Effector memory CD8-positive, alpha-beta T cell (primary cell): ENCODE measurements around the gene ARHGAP24.
"Not testable (repeated sequence)": the region's sequence is repeated elsewhere in the genome, so short reads cannot be mapped to it uniquely, and the experiment has no call there.

ENCODE experiments used
- ATAC-seq: fragments of 150-1000 bp; cut with Tn5 transposase; replicated peaks from 2 replicates; pipeline ENCODE4 v1.10.0; 2021; ENCODE audit warnings: mild to moderate bottlenecking, moderate library complexity
- DNase-seq, 3 experiments: peaks; one replicate each; pipeline ENCODE4 v3.0.0; 2021
- H3K27ac Mint-ChIP-seq, 2 donors: one replicate each; pipeline ENCODE4 v1.8.0; 2022; ENCODE audit warnings: mild to moderate bottlenecking in 2 of 2, mixed read lengths in 2 of 2, moderate library complexity in 2 of 2
- H3K27me3 Mint-ChIP-seq, 2 donors: one replicate each; pipeline ENCODE4 v1.8.0; 2022; ENCODE audit warnings: mixed read lengths in 2 of 2
- H3K36me3 Mint-ChIP-seq: one replicate; pipeline ENCODE4 v1.8.0; 2022; ENCODE audit warnings: mild to moderate bottlenecking, moderate library complexity, mixed read lengths; ENCODE audit not compliant: insufficient read depth
- H3K4me1 Mint-ChIP-seq, 2 donors: one replicate each; pipeline ENCODE4 v1.8.0; 2022; ENCODE audit warnings: low read depth in 2 of 2, mixed read lengths in 2 of 2
- H3K4me3 Mint-ChIP-seq, 2 donors: one replicate each; pipeline ENCODE4 v1.8.0; 2022; ENCODE audit warnings: mild to moderate bottlenecking in 2 of 2, mixed read lengths in 2 of 2, moderate library complexity in 2 of 2
- H3K9me3 Mint-ChIP-seq, 2 donors: one replicate each; pipeline ENCODE4 v1.8.0; 2022; ENCODE audit warnings: mixed read lengths in 2 of 2

ARHGAP24 gene

GRCh38 chr4:85946821-85947220 lies 471.9 kb downstream of the ARHGAP24 start:
- DNase-seq (no peak), ATAC-seq (no peak)
- no peak overlapping the region for H3K27ac Mint-ChIP-seq
- no peaks in the 10 kb centered on the region for H3K4me1 Mint-ChIP-seq
- no peaks in the 10 kb centered on the region for H3K36me3 Mint-ChIP-seq
- H3K27me3 Mint-ChIP-seq: no peaks in the 10 kb centered on the region
- H3K9me3 Mint-ChIP-seq: peaks cover 0 to 1% of the 10 kb centered on the region in 2 donors
- no peak overlapping the region for H3K4me3 Mint-ChIP-seq

GRCh38 chr4:85951099-85951498 lies 476.1 kb downstream of the ARHGAP24 start:
- no peak overlapping the region for H3K4me3 Mint-ChIP-seq
- no peaks in the 10 kb centered on the region for H3K36me3 Mint-ChIP-seq
- ATAC-seq: no peak
- no peak overlapping the region for H3K27ac Mint-ChIP-seq
- H3K4me1 Mint-ChIP-seq: no peaks in the 10 kb centered on the region
- H3K27me3 Mint-ChIP-seq: no peaks in the 10 kb centered on the region
- no peak for DNase-seq
- H3K9me3 Mint-ChIP-seq: peaks cover 0 to 1% of the 10 kb centered on the region in 2 donors

GRCh38 chr4:85952528-85952927 lies 477.6 kb downstream of the ARHGAP24 start:
- Mint-ChIP-seq H3K27ac (no peak overlapping the region), H3K4me1 (no peaks in the 10 kb centered on the region), H3K36me3 (no peaks in the 10 kb centered on the region), H3K9me3 (peaks cover 0 to 3% of the 10 kb centered on the region in 2 donors), H3K27me3 (no peaks in the 10 kb centered on the region), H3K4me3 (no peak overlapping the region)
- no peak for DNase-seq
- ATAC-seq: no peak

DNA sequence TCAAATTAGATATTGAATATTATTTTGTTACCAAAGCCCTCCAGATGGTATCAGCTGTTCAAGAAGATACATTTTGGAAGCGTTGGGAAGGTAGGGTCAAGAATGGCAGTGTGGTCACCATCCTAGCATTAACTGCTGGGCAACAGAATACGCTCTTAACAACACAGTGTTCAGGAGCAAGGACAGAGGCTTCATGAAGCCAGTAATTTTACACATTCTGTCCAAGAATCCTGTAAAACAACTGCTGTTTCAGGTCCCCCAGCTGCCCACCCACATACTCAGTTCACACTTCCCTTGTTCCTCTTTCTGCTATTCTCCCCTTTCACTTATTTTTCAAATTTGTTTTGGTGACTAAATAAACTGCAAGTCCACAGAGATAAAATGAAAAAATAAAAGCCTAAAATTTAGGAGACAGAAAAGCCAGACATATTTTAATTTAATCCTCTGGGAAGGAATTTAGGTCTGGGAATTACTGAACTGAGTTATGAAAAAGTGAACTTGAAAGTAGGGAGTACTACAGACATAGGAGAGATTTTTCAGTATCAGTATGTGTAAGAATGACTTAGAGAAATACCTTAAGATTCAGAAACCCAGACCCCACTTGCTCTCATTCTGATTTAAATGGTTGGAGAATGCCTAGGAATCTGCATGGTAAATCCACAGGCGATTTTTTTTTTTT lies 478.2 kb downstream of the ARHGAP24 start:
- H3K36me3 Mint-ChIP-seq: no peaks in the 10 kb centered on the region
- H3K9me3 Mint-ChIP-seq: peaks cover 0 to 3% of the 10 kb centered on the region in 2 donors
- no peak overlapping the region for H3K27ac Mint-ChIP-seq
- no peaks in the 10 kb centered on the region for H3K27me3 Mint-ChIP-seq
- no peaks in the 10 kb centered on the region for H3K4me1 Mint-ChIP-seq
- DNase-seq (no peak), ATAC-seq (no peak)
- H3K4me3 Mint-ChIP-seq: no peak overlapping the region

- Mint-ChIP-seq H3K27ac (no peak overlapping the region), H3K4me1 (no peaks in the 10 kb centered on the region), H3K9me3 (peaks cover 0 to 3% of the 10 kb centered on the region in 2 donors), H3K36me3 (no peaks in the 10 kb centered on the region), H3K27me3 (no peaks in the 10 kb centered on the region), H3K4me3 (no peak overlapping the region)
- no peak for DNase-seq
- no peak for ATAC-seq
These were observed 478.7 kb downstream of the ARHGAP24 start for GRCh38 chr4:85953651-85954018.

GRCh38 chr4:85955620-85956292 lies 480.8 kb downstream of the ARHGAP24 start:
- Mint-ChIP-seq H3K36me3 (no peaks in the 10 kb centered on the region), H3K4me1 (no peaks in the 10 kb centered on the region), H3K9me3 (peaks cover 0 to 2% of the 10 kb centered on the region in 2 donors), H3K27me3 (no peaks in the 10 kb centered on the region), H3K4me3 (no peak overlapping the region), H3K27ac (no peak overlapping the region)
- DNase-seq: no peak
- no peak for ATAC-seq

- no peak for ATAC-seq
- Mint-ChIP-seq H3K4me3 (no peak overlapping the region), H3K36me3 (no peaks in the 10 kb centered on the region), H3K9me3 (peaks cover 0 to 3% of the 10 kb centered on the region in 2 donors), H3K4me1 (no peaks in the 10 kb centered on the region), H3K27me3 (no peaks in the 10 kb centered on the region), H3K27ac (no peak overlapping the region)
- DNase-seq: no peak
These were observed 481.5 kb downstream of the ARHGAP24 start for GRCh38 chr4:85956293-85956945.

DNA sequence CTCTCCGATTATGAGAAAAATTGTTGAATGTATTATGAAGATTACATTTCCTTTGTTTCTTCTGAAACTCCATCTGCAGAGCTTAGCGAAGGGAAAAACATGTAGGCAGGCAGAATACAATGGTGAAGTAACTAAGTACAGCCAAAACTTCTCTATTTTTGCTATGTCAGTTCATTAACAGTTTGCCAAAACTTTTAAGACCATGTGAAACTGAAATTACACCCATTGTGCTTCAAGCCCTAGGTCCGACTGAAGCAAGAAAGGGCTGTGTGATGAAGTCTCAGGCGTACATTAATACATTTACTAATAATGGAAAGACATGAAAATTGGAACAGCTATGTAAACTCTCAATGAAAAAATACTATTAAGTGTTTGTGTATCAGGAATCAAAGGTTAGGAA lies 486.9 kb downstream of the ARHGAP24 start:
- no peaks in the 10 kb centered on the region for H3K36me3 Mint-ChIP-seq
- ATAC-seq (no peak), DNase-seq (no peak)
- no peak overlapping the region for H3K4me3 Mint-ChIP-seq
- no peaks in the 10 kb centered on the region for H3K4me1 Mint-ChIP-seq
- peaks cover 8 to 12% of the 10 kb centered on the region in 2 donors for H3K9me3 Mint-ChIP-seq
- no peaks in the 10 kb centered on the region for H3K27me3 Mint-ChIP-seq
- no peak overlapping the region for H3K27ac Mint-ChIP-seq

DNA sequence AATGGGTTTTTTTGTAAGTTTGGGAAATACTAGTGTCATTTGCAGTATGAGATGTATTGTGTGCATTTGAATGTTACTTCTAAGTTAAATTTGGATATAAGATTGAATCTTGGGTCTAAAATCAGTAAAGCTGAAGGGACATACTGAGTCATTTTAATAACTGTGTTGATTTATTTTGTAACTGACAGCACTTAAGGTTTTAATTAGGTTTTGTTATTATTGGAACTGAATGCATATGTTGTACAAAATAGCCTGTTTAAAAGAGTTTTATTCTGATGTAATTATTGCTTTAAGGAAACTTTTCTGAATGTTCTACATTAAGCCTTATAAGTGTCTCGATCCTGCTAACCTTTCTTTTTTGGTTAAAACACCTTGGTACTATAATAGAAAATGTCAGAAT lies 488.3 kb downstream of the ARHGAP24 start:
- H3K36me3 Mint-ChIP-seq: no peaks in the 10 kb centered on the region
- no peaks in the 10 kb centered on the region for H3K4me1 Mint-ChIP-seq
- no peak overlapping the region for H3K4me3 Mint-ChIP-seq
- DNase-seq (no peak), ATAC-seq (no peak)
- H3K9me3 Mint-ChIP-seq: peaks cover 8 to 12% of the 10 kb centered on the region in 2 donors
- H3K27me3 Mint-ChIP-seq: no peaks in the 10 kb centered on the region
- H3K27ac Mint-ChIP-seq: no peak overlapping the region

DNA sequence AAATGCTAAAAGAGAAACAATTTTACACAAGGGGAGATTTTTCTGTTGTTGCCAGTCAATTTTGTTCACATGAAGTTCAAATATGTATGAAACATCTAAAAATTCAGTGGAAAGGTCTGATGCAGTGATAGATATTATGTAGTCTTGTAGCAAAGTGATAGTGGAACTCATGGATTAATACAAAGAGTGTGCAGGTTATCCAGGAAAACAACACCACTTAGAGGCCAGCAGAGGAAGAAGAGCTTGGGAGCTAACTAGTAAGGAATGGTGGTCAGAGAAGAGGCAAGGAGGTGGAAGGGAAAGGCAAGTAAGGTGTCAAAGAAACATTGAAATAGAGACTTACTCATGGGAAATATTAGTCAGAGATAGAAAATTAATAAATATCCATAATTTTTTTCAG lies 489.3 kb downstream of the ARHGAP24 start:
- Mint-ChIP-seq H3K27me3 (no peaks in the 10 kb centered on the region), H3K36me3 (no peaks in the 10 kb centered on the region), H3K4me1 (no peaks in the 10 kb centered on the region), H3K4me3 (no peak overlapping the region), H3K27ac (no peak overlapping the region), H3K9me3 (peaks cover 8 to 12% of the 10 kb centered on the region in 2 donors)
- ATAC-seq (no peak), DNase-seq (no peak)

DNA sequence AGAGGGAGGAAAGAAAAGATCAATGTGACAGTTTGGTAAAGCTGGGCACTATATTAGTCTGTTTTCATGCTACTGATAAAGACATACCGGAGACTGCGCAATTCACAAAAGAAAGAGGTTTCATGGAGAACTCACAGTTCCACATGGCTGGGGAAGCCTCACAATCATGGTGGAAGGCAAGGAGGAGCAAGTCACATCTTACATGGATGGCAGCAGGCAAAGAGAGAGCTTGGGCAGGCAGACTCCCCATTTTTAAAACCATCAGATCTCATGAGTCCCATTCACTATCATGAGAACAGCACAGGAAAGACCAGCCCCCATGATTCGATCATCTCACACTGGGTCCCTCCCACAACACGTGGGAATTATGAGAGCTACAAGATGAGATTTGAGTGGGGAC lies 490.1 kb downstream of the ARHGAP24 start:
- peaks cover 8 to 12% of the 10 kb centered on the region in 2 donors for H3K9me3 Mint-ChIP-seq
- not testable (repeated sequence) for DNase-seq, H3K4me3 Mint-ChIP-seq, H3K4me1 Mint-ChIP-seq, H3K36me3 Mint-ChIP-seq, H3K27me3 Mint-ChIP-seq, ATAC-seq, H3K27ac Mint-ChIP-seq

DNA sequence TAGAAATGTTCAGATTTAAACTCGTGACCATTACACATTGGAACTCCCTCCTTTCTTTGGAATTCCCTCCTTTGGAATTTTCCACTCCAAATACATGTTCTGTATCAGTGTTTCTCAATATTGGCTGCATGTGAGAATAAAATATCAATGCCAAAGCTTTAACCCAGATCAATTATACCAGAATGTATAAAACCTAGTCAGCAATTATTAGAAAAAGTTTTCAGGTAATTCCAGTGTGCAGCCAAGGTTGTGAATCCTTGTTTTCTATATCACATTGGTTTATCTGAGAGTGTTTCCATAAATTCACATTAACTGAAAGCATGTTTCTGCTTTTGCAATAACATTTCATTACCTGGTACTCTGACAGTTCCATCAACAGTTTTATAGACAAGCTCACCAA lies 490.6 kb downstream of the ARHGAP24 start:
- Mint-ChIP-seq H3K27me3 (no peaks in the 10 kb centered on the region), H3K9me3 (peaks cover 8 to 12% of the 10 kb centered on the region in 2 donors)

DNA sequence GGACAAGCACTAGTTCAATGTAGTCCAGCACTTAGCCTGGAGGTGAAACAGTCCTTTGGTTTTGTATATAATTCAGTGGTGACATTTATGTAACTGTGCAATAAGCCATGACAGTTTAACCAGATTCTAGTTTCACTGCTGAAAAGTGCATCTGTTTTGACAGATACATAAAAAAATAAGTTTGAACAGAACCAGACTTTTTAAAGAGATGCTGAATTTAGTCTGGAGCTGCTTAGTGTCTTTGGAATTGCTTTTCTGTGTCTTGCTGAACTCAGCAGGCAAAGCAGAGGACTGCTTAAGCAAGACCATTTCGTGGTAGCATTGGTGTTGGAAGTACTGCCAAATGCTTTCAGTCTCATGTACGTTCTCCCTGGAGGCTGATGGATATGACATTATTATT lies 491.4 kb downstream of the ARHGAP24 start:
- H3K9me3 Mint-ChIP-seq: peaks cover 8 to 10% of the 10 kb centered on the region in 2 donors
- no peaks in the 10 kb centered on the region for H3K4me1 Mint-ChIP-seq
- H3K27me3 Mint-ChIP-seq: no peaks in the 10 kb centered on the region
- ATAC-seq (no peak), DNase-seq (no peak)
- H3K4me3 Mint-ChIP-seq: no peak overlapping the region
- H3K27ac Mint-ChIP-seq: no peak overlapping the region
- H3K36me3 Mint-ChIP-seq: no peaks in the 10 kb centered on the region

More for the DNA sequence above, 490.6 kb downstream of the ARHGAP24 start:
- Mint-ChIP-seq H3K4me1 (no peaks in the 10 kb centered on the region), H3K36me3 (no peaks in the 10 kb centered on the region), H3K27ac (no peak overlapping the region), H3K4me3 (no peak overlapping the region)
- ATAC-seq: no peak
- no peak for DNase-seq

- no peaks in the 10 kb centered on the region for H3K36me3 Mint-ChIP-seq
- peaks cover 8 to 12% of the 10 kb centered on the region in 2 donors for H3K9me3 Mint-ChIP-seq
- no peaks in the 10 kb centered on the region for H3K4me1 Mint-ChIP-seq
- DNase-seq (no peak), ATAC-seq (no peak)
- H3K27ac Mint-ChIP-seq: no peak overlapping the region
- H3K27me3 Mint-ChIP-seq: no peaks in the 10 kb centered on the region
- no peak overlapping the region for H3K4me3 Mint-ChIP-seq
These were observed 492.9 kb downstream of the ARHGAP24 start for GRCh38 chr4:85967872-85968271.
